IPS-20b (cell line): Measurements from ENCODE around the gene FNDC3B.

ENCODE experiments used
- H3K27ac ChIP-seq: one replicate; pipeline ENCODE4 v1.5.1; 2013; ENCODE audit warnings: low read length
- H3K27me3 ChIP-seq: 2 replicates; pipeline ENCODE4 v1.6.1; 2013; ENCODE audit warnings: mild to moderate bottlenecking, low read length, inconsistent platforms; ENCODE audit not compliant: insufficient read depth
- H3K36me3 ChIP-seq: 2 replicates; pipeline ENCODE4 v1.6.1; 2013; ENCODE audit warnings: low read depth, mild to moderate bottlenecking, inconsistent platforms, low read length, moderate library complexity; ENCODE audit not compliant: insufficient read depth
- H3K4me1 ChIP-seq: 2 replicates; pipeline ENCODE4 v1.6.1; 2013; ENCODE audit warnings: mild to moderate bottlenecking, control low read depth, inconsistent platforms, low read length, moderate library complexity; ENCODE audit not compliant: insufficient read depth
- H3K4me3 ChIP-seq: 2 replicates; pipeline ENCODE4 v1.5.1; 2013; ENCODE audit warnings: mild to moderate bottlenecking, low read length, inconsistent platforms
- H3K9ac ChIP-seq: 2 replicates; pipeline ENCODE4 v1.6.1; 2013; ENCODE audit warnings: low read depth, mild to moderate bottlenecking, inconsistent platforms, low read length, moderate library complexity
- H3K9me3 ChIP-seq: 2 replicates; pipeline ENCODE4 v1.6.1; 2013; ENCODE audit warnings: mild to moderate bottlenecking, low read depth, low read length, inconsistent platforms; ENCODE audit not compliant: insufficient read depth

Gene FNDC3B

GRCh38 chr3:172388412-172389078, 349.2 kb downstream of the FNDC3B start:
- H3K27ac ChIP-seq, result no peak overlapping the region

DNA sequence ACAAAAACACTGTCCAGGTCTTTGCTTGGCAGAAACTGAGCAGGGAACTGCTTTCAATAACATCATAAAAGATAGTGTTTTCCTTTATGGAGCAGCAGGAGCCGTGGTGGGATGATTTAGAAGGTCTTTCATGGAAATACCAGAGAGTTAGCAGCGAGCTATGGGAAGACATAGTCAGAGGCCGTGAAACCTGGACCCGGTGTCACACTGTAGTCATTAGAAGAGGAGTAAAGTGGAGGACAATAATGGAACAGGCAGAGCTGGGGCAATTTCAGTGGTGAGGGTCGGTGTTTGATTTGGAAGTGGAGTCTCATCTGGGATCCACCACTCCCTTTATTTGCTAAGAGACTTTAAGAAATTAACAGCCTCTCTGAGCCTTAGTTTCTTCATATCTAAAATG, 351.4 kb downstream of the FNDC3B start:
- H3K9ac ChIP-seq, result no peak overlapping the region
- H3K36me3 ChIP-seq, result no peaks in the 10 kb centered on the region
- H3K27me3 ChIP-seq, result no peaks in the 10 kb centered on the region
- no peak overlapping the region for H3K27ac ChIP-seq
- no peaks in the 10 kb centered on the region for H3K9me3 ChIP-seq
- H3K4me1 ChIP-seq, result peaks cover 7% of the 10 kb centered on the region; the same call in 1 of the 2 replicates
- H3K4me3 ChIP-seq, result no peak overlapping the region

More at GRCh38 chr3:172388412-172389078, 349.2 kb downstream of the FNDC3B start:
- H3K4me3 ChIP-seq, result no peak overlapping the region
- no peaks in the 10 kb centered on the region for H3K27me3 ChIP-seq
- H3K36me3 ChIP-seq, result no peaks in the 10 kb centered on the region
- H3K4me1 ChIP-seq, result peaks cover 7% of the 10 kb centered on the region; the same call in 1 of the 2 replicates
- no peak overlapping the region for H3K9ac ChIP-seq
- no peaks in the 10 kb centered on the region for H3K9me3 ChIP-seq

GRCh38 chr3:172391592-172392302, 352.4 kb downstream of the FNDC3B start:
- H3K9me3 ChIP-seq, result no peaks in the 10 kb centered on the region
- H3K4me3 ChIP-seq, result no peak overlapping the region
- H3K36me3 ChIP-seq, result no peaks in the 10 kb centered on the region
- no peak overlapping the region for H3K27ac ChIP-seq
- no peak overlapping the region for H3K9ac ChIP-seq
- H3K4me1 ChIP-seq, result peaks cover 7% of the 10 kb centered on the region; the same call in 1 of the 2 replicates
- no peaks in the 10 kb centered on the region for H3K27me3 ChIP-seq

DNA sequence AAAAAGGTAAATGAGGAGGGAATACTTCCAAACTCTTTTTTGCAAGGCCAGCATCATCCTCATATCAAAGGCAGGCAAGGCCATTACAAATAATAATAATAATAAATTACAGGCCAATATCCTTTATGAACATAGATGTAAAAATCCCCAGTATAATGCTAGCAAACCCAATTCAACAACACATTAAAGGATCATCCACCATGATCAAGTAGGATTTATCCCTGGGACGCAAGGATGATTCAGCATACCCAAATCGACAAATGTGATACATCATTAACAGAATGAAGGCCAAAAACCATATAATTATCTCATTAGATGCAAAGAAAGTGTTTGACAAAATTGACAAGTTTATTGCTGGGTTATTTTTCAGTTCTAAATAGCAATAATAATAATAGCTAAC, 355.3 kb downstream of the FNDC3B start:
- H3K27me3 ChIP-seq, result no peaks in the 10 kb centered on the region
- no peak overlapping the region for H3K9ac ChIP-seq
- no peak overlapping the region for H3K4me3 ChIP-seq
- no peaks in the 10 kb centered on the region for H3K9me3 ChIP-seq
- no peak overlapping the region for H3K27ac ChIP-seq
- peaks cover 7% of the 10 kb centered on the region; the same call in 1 of the 2 replicates for H3K4me1 ChIP-seq
- H3K36me3 ChIP-seq, result peaks cover 8% of the 10 kb centered on the region

- no peak overlapping the region for H3K27ac ChIP-seq
- H3K9ac ChIP-seq, result no peak overlapping the region
- H3K36me3 ChIP-seq, result peaks cover 8% of the 10 kb centered on the region
- peaks cover 7% of the 10 kb centered on the region; the same call in 1 of the 2 replicates for H3K4me1 ChIP-seq
- no peaks in the 10 kb centered on the region for H3K27me3 ChIP-seq
- H3K4me3 ChIP-seq, result no peak overlapping the region
- H3K9me3 ChIP-seq, result no peaks in the 10 kb centered on the region
These were observed 357.0 kb downstream of the FNDC3B start for GRCh38 chr3:172396400-172396799.

DNA sequence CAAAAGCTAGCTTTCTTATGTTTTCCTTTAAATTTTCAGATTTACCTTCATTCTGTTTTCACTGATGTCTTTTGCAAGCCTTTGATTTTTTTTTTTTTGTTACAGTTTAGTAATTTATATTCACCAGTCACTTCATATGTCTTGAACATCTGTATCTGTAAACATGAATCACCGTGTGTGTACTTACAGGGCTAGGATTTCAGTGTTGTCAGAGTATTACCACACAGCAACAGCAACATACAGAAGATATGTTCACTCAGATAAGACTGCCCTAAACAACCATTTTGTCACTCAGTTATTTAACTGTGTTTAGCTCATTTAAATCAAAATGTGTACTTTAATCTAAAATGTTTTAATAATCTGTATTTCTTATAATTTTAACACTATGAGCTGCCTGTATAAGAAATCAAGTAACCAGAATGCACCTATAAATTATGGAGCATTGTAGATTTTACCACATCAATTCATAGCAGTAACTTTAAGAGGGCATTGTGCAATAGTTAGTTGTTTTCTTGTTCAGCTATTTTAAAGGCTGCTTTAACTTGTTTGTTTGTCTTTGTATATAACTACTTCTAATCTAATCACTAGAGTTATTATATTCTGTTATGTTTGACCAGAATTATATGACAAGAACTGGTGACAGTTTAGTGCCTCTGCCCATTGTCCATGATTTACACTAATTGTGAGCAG, 358.5 kb downstream of the FNDC3B start:
- H3K27me3 ChIP-seq, result no peaks in the 10 kb centered on the region
- peaks cover 13% of the 10 kb centered on the region for H3K36me3 ChIP-seq

DNA sequence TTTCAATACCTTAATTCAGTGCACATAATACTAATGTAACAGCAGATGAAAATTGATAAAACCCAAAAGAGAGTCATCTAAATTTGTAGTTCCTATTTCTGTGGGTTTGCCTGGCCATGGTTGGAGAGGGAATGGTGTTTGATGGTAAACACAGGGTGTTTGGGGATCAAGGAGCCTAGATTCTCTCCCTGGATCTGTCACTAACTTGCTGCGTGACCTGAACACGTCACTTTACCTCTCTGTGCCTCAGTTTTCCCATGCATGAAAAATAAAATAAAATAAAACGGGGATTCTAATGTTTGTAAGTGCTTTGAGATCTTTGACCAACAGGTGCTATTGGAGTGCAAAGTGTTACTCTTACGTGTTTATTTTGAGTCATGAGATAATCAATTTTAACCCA, 359.1 kb downstream of the FNDC3B start:
- no peaks in the 10 kb centered on the region for H3K9me3 ChIP-seq
- H3K36me3 ChIP-seq, result peaks cover 13% of the 10 kb centered on the region

More for the DNA sequence above, 358.5 kb downstream of the FNDC3B start:
- H3K27ac ChIP-seq, result no peak overlapping the region
- no peak overlapping the region for H3K4me3 ChIP-seq
- no peaks in the 10 kb centered on the region for H3K9me3 ChIP-seq
- H3K9ac ChIP-seq, result no peak overlapping the region
- H3K4me1 ChIP-seq, result no peaks in the 10 kb centered on the region

DNA sequence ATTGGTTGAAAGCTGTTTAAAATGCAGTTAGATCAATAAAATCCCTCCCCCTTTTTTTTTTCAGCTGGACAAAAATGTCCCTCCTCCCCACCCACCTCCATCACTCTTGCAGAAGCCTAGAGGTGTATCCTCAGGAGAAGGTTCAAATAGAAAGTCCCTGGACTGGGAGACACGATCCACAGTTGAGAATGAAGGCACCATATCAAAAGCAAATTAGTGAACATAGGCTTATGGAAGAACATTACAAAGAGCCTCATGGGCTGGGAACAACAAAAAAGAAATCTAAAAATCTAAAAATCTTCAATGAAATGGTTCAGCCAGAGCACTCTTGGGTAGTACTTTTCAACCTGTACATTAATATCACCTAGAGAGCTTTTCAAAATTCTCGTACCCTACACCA, 362.7 kb downstream of the FNDC3B start:
- Histone ChIP-seq H3K9me3 (no peaks in the 10 kb centered on the region), H3K36me3 (peaks cover 13% of the 10 kb centered on the region), H3K27ac (no peak overlapping the region), H3K27me3 (no peaks in the 10 kb centered on the region), H3K4me1 (no peaks in the 10 kb centered on the region), H3K4me3 (no peak overlapping the region), H3K9ac (no peak overlapping the region)

More for the DNA sequence above, 359.1 kb downstream of the FNDC3B start:
- no peak overlapping the region for H3K9ac ChIP-seq
- H3K4me1 ChIP-seq, result no peaks in the 10 kb centered on the region
- H3K4me3 ChIP-seq, result no peak overlapping the region
- H3K27me3 ChIP-seq, result no peaks in the 10 kb centered on the region
- H3K27ac ChIP-seq, result no peak overlapping the region

DNA sequence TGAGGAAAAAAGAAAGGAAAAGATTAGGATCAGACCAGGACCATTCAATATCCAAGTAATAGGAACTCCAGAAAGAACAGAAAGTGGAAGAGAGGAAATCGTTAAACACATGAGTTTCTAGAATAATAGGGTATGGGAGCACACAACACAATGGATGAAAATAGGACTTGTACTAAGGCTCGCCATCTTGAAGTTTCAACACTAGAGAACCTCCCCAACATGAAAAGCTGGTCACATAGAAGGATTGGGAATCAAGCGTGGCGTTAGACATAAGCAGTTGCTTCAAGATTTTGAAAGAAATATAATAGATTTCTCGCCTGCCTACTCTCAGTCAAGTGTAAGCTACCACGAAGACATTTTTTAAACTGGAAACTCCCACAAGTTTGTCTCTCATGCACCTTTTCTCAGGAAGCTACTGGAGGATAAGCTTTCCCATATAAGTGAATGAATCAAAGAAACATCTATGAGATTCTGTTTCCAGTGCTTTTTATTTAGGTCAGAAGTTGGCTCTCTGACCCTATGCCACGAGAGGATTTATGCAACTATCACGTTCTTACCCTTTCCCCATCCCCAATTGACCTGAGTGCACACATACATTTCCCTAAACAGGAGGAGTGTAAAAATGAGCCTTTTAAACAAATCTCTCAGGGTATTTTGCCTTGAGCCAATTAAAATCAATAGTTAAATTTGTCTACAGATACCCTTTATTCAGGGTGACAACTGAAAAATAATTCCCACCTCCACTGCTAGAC, 363.7 kb downstream of the FNDC3B start:
- Histone ChIP-seq H3K9ac (no peak overlapping the region), H3K27me3 (no peaks in the 10 kb centered on the region), H3K9me3 (no peaks in the 10 kb centered on the region), H3K4me1 (no peaks in the 10 kb centered on the region), H3K4me3 (no peak overlapping the region), H3K36me3 (peaks cover 9% of the 10 kb centered on the region), H3K27ac (no peak overlapping the region)

GRCh38 chr3:172404237-172404962, 365.0 kb downstream of the FNDC3B start:
- no peak overlapping the region for H3K27ac ChIP-seq
- H3K4me3 ChIP-seq, result no peak overlapping the region
- H3K27me3 ChIP-seq, result no peaks in the 10 kb centered on the region
- H3K9ac ChIP-seq, result no peak overlapping the region
- no peaks in the 10 kb centered on the region for H3K9me3 ChIP-seq
- H3K36me3 ChIP-seq, result peaks cover 7% of the 10 kb centered on the region
- H3K4me1 ChIP-seq, result no peaks in the 10 kb centered on the region

DNA sequence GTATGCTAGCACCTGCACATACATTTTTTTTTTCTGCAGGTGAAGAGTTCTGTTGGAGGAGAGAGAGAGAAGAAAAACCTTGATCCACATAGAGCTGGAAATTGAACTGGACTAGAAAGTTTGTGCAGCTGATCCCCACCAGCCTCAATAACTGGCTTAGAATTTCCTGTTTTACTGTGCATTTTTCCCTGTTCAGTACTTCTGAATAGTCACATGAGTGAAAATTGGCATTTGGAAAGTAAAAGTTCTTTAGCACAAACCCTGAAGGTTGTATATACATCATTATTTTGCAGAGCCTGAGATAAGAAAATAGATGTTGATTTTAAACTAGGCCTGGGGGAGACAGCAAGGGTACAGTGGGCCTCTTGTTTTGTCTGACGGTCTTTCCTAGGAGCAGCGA, 366.5 kb downstream of the FNDC3B start:
- Histone ChIP-seq H3K27me3 (no peaks in the 10 kb centered on the region), H3K9ac (no peak overlapping the region), H3K9me3 (no peaks in the 10 kb centered on the region), H3K27ac (no peak overlapping the region), H3K4me3 (no peak overlapping the region), H3K4me1 (no peaks in the 10 kb centered on the region), H3K36me3 (peaks cover 5% of the 10 kb centered on the region; the same call in 1 of the 2 replicates)
